ELF-1 (cell line): ENCODE measurements around the gene SEPHS2.

Experiments used
- DNase-seq: peaks from one replicate; pipeline ENCODE4 v3.0.0-alpha.2; 2016; ENCODE audit warnings: low read depth, low spot score

Gene SEPHS2

DNA sequence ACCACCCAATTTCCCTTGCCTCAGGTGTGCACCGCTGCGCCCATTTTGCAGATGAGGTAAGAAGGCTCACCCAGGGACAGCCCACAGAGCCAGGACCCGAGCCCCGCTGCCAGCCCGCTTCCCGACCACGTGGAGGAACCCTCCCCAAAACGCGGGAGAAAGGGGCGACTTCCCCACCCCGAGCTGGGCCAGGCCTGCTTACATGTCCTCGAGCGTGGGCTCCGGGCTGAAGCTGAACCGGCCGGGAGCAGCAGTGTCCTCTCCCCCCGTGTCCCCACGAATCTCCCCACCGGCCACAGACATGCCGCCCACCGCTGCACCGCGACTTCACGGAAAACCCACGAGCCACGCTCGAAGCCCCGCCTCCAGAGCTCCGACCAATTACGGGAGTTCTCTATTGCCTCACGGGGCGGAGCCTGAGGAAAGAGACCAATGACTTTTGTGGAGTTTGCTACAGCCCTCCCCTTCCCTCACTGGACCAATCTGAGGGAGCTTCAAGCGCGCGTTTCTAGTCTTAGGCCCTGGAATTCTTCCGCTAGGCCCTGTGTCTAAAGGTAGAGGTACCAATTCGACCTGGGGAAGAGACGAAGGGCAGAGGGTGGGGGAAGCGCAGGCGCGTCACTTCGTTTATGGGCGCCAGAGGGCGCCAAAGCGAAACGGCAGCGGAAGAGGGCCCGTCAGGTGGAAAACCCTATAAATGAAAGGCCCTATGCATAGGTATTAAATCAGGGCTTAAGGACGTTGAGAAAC is 15.8 kb downstream of the SEPHS2 start, which contains the start of gene DCTPP1:
Gene DCTPP1 (minus strand): TSS at position 353 of the 750 bp plus-strand sequence. CDS start 50 bp downstream, at position 303.
- peak; percentile 100 for DNase-seq

DNA sequence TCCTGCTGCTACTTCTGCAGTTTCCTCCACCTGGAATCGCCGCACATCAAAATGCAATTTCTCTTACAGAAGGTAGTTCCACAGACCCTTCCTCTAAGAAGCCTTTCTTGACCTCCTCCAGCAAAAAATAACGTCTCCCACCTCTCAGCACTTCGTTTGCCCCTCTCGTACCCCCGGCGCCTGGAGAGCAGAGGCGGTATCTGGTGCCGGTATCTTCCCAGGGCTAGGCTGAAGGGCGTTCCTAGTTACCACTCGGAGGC is 16.3 kb downstream of the SEPHS2 start:
- no peak for DNase-seq

DNA sequence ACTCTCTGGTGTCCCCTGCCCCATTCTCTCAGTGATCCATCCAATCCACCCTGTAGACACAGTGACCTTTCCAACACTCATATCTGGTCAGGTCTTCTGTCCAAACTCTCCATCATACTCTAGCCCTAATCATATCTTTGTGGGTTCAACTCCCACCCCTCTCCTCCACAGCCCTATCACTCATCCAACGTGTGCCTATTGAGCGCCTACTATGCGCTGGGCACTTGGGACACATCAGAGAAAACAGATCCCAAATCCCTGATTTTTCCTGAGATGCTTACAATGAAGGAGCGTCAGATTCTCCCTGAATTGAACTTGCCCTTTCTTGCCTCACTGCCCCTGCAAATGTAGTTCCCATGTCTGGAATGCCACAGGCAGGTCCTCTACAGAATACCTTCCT is 17.6 kb downstream of the SEPHS2 start:
- no peak for DNase-seq

DNA sequence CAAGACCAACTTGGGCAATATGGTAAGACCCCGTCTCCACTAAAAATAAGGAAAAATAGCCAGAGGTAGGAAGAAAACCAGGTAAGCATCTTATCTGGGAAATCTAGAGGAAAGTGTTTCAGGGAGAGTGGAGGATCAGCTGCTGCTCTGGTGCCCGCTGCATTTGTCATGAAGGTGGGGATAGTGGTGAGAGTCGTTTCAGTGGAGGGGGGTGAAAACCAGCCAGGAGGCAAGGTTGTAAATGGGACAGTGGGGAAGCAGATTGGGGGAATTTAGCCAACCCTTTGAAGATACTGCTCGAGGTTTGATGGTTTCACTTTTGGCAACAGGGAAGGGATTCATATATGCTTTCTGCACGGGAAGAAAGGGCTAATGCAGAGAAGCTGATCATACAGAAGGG is 24.7 kb downstream of the SEPHS2 start:
- DNase-seq = no peak

DNA sequence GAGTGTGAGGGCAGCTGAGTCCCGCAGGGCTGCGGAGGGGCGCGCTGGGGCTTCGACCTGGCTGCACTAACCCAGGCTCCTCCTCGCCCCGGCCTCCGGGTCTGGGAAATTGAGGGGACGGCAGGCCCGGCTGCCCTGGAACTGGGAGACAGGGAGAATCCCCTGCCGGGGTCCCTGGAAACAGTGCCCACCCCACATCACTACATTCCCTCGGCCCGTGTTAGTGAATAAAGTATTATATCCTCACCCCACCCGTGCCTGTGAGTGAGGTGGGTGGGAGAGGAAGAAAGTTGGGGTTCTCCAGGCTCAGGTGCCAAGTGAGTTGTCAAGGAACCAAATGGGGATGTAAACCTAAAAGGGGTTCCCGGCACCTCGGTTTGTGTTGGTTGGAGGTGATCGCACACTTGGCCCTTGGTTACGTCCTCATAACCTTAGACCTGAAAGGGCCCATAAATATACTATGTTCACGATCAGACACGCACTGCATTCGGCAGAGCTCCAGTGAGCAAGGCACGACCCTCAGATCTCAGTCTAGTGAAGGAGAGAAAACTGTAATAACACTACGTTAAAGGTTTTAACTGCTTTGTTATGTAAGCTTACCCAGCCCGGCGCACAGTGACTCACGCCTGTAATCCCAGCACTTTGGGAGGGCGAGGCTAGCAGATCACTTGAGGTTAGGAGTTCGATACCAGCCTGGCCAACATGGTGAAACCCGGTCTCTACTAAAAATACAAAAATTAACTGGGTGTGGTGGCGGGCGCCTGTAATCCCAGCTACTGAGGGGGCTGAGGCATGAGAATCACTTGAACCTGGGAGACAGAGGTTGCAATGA is 27.1 kb downstream of the SEPHS2 start:
- DNase-seq = no peak

DNA sequence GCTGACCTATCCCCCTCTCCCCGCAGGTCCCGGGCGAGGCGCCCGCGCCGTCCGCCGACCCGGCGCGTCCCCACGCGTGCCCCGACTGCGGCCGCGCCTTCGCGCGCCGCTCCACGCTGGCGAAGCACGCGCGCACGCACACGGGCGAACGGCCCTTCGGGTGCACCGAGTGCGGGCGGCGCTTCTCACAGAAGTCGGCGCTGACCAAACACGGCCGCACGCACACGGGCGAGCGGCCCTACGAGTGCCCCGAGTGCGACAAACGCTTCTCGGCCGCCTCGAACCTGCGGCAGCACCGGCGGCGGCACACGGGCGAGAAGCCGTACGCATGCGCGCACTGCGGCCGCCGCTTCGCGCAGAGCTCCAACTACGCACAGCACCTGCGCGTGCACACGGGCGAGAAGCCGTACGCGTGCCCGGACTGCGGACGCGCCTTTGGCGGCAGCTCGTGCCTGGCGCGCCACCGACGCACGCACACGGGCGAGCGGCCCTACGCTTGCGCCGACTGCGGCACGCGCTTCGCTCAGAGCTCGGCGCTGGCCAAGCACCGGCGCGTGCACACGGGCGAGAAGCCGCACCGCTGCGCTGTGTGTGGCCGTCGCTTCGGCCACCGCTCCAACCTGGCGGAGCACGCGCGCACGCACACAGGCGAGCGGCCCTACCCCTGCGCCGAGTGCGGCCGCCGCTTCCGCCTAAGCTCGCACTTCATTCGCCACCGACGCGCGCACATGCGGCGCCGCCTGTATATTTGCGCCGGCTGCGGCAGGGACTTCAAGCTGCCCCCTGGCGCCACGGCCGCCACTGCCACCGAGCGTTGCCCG is 27.9 kb downstream of the SEPHS2 start:
- DNase-seq = peak; percentile 98

DNA sequence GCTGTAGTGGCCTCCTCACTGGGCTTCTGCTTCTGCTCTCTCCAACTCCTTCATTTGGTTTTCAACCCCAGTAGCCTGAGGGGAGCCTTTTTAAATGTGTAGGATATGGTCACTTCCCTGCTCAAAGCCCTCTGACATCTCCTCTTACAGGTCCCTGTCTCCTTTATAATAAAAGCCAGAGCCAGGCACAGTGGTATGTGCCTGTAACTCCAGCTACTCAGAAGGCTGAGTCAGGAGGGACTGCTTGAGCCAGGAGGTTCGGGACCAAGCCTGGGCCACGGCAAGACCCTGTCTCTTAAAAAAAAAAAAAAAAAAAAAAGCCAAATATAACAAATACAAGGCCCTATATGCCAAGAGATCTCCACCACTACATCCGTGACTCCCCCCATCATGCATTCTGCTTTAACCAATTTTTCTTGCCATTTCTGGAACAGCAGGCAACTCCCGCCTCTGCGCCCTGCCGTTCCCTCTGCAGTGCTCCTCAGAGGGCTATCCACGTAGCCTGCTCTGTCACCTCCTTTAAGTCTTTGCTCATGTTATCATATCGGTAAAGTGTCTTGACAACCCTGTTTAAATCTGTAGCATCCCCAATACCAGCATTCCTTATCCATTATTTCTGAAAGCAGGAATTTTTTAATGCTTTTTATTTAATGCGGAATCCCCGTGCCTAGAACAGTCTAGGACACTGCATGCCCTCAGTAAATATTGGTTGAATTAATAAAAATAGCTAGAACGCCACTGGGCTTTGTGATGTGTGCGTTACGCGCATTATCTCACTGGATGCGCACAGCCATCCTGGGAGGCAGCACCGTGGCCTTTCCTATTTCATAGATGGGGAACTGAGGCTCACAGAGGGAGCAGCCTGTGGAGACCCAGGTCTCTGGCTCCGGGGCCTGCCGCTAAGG is 28.8 kb downstream of the SEPHS2 start:
- DNase-seq = peak; percentile 66

DNA sequence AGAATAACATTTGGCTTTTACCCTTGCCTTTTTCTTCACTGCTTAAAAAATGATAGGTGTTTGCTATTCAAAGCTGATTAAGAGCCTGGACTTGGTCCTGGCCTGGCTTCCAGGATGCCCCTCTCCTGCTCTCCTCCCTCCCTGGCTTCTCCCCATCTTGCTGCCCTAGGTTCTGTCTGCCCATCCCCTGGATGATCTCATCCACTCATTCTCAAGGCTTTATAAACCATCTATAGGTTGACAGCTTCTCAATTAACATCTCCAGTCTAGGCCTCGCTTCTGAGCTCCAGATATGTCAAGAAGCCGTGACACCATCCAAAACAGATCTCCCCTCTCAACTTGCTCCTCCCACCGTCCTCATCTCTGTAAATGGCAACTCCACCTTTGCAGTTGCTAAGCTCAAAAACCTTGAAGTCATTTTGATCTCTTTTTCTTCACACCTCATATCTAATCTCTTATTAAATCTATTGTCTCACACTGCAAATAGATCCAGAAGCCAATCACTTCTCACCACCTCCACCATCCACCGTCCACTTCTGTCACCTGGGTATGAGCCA is 29.5 kb downstream of the SEPHS2 start:
- DNase-seq = no peak

DNA sequence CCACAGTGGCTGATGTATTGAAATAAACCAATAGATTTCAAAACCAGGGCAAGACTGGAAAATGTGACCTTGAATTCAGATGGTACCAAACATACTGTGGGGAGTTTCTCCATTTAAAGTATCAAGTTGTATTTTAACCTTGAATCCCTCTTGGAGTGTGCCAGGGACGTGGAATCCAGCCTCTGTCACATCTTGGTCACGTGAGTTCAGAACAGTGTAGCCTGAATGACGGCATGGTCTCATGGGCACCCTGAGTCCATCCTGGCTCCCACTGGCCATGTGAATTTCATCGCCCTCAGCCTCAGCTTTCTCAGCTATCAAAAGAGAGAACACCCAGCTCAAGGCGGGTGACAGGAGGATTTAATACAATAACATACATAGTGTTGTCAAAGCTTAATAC is 31.5 kb downstream of the SEPHS2 start:
- DNase-seq = no peak

DNA sequence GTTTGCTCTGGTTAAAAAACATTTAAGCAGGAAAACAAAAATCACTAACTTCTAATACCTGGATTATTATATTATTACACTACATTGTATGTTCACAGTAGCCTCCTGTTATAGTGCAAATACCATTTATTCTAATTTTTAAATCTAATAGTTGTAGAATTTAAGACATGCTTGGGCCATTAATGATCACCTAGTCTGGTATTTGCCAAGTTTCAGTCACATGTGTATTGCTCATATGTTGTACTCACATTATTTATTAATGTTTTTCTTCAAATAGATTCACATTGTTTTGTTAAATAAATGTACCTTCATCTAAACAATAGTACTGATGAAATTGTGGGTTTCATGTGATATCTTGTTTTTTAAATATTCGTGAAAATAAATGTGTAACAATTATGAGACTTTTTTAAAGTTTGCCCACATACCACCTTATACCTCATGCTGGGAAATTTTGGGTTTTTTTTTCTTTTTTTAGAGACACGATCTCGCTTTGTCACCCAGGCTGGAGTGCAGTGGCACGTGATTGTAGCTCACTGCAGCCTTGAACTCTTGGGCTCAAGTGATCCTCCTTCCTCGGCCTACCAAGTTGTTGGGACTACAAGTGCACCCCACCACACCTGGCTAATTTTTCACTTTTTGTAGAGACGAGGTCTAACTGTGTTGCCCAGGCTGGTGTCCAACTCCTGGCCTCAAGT is 32.4 kb downstream of the SEPHS2 start:
- DNase-seq = no peak

DNA sequence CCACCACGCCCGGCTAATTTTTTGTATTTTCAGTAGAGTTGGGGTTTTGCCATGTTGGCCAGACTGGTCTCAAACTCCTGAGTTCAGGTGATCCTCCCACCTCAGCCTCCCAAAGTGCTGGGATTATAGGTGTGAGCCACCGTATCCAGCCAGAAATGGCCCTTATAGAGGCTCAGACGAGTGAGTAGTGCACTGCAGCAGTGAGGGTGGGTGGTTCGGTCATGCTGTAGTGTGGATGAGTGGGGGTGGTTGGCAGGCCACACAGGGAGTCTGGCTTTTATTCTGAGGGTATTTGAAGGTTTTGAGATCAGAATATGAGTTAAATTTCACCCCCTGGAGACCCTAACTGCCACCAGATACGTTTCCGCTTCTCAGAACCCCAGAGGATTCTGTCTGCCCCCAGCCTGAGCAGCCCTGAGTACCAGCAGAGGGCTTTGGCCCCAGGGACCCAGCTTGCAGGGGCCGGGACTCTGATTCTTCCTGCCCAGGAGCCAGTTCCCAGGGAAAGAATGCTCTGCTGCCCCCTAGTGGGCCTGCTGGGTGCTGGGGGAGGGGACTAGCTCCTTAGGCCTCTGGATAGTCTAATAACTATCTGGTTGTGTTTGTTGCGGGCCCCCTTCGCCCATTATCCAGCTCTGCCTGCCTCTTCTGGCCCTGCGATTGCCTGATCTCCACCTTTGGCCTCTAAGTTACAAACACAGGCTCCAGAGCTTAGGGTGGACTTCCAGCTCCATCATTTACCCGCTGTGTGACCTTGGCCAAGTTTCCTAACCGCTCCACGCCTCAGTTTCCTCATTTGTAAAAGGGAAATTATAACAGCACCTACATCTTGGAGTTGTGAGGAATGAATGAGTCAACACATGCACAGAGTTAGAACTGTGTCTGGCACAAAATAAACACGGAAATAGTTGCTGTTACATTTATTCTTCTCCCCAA is 36.3 kb downstream of the SEPHS2 start:
- peak; percentile 95 for DNase-seq

DNA sequence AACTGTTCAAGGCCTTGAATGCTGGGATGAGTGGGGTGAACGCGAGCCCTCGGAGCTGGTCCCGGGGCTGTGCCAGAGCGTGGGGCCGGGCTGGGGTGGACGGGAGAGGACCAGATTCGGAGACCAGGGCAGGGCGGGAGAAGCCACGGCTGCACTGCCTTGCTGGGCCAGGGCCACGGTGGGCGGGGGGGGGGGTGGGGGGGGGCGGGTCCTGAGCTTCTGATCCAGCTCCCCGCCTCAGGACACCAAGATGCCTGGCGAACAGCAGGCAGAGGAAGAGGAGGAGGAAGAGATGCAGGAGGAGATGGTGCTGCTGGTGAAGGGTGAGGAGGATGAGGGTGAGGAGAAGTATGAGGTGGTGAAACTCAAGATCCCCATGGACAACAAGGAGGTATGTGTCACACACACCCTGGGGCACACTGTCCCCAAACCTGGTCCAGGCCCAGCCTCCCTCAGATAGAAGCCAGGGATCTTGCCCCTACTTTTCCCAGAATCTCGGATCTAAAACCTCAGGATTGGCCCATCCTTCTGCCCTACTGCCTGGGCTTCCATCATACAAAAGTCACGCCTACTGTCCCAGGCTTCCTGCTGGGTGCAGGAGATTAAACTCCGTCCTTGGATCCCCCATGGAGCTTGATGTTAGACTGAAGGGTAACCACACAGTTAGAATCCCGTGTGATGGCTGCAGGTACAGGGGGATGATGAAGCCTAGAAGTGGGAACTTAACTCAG is 37.7 kb downstream of the SEPHS2 start:
- peak; percentile 41 for DNase-seq

DNA sequence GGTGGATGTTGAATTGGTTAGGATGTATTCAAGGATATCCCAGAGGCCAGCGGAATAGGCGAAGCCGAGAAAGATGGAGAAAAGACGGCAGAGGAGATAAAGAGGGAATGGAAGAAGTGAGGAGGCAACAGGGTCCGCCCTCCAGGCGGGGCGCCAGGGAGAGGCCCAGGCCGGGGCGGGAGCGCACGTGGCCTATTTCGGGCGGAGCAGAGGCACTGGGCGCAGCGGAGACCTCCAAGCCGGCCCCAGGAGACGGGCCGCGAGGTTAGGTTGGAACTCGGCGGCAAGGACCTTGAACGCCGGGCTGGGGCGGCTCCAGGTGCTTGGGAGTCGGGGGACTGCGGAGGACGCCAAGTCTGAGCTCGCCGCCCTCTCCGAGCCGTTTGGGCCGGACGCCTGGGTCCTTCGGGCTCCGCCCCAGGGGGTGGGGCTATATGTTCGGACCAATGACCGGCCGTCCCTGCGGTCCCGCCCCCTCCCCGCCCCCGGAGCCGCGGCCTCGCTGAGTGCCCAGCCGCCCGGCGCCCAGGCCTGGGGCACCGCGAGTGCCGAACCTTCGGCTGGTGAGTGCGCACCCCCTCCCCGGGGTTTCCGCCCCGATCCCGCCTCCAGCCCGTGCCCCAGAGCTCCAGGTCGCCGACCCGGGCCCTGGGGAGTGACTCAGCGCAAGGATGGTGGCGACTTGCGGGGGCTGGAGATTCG is 38.4 kb downstream of the SEPHS2 start, which contains the start of gene ZNF771:
Gene ZNF771 (plus strand): TSS at position 505 of the 702 bp plus-strand sequence. CDS start 448 bp downstream, outside the sequence.
- peak; percentile 94 for DNase-seq

DNA sequence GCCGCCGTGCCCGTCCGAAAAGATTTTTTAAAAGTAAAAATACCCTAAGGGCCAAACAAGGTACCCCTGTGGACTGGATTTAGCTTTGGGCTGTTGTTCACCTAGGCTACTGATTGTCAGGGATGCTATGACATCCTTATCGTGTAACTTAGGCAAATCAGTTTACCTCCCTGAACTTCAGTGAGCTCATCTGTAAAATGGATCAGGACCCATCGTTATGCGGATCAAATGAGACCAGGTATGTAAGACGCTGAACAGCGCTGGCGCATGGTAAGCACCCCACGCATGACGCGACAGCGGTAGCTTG is 38.9 kb downstream of the SEPHS2 start:
- DNase-seq = no peak

DNA sequence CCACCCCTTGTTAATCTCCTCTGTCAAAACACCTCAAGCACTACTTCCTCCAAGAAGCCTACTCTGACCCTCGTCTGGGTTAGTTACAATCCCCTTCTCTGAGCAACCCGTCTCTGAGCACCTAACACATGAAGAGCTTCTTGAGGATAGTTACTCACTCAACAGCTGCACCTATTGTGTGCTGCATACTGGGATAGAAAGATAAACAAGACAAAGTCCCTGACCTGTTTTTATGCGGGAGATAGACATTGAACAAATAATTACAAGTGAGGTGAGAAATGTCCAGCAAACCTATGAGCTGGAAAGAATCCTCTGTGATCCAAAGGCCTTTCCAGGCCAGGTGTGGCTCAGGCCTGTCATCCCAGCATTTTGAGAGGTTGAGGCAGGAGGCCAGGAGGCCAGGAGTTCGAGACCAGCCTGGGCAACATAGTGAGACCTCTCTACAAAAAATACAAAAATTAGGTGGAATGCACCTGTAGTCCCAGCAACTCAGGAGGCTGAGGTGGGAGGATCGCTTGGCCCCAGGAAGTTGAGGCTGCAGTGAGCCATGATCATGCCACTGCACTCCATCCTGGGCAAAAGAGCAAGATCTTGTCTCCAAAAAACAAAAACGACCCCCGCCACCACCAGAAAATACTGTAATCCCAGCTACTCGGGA is 43.8 kb downstream of the SEPHS2 start:
- no peak for DNase-seq

DNA sequence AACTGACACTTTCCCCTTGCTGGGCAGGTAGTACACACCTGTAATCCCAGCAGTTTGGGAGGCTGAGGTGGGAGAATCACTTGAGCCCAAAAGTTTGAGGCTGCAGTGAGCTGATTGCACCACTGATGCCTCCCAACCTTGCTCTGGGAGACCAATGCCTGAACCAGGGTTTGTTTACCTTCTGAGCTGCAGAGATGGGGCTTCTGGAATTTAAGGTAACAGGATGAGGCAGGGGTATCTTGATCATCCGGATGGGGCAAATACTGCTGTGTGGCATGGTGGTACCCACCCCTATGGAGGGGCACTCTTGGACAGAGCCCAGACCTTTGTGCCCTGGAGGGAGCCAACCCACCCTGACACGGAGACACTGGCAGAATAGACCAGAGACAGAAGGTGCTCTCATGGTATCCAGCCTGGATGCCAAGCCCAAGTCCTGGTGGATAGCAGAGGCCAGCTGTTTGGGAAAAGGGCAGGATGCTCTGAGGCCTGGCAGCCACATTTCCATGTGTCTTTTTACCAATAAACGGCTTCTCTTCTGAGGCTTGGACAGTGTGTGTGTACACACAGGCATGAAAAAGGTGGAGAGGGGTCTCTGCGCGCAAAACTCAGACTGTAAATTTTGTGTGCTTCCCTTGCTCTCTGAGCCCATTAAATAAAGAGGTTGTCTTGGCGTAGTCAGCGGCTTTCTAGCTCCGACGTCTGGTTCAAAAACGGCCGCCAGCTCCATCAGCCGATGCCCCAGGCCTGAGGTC is 46.1 kb downstream of the SEPHS2 start:
- DNase-seq = no peak
